Ecto neural progenitor cell (in vitro differentiated cells): Measurements from ENCODE around the gene CYTL1.
"Not testable (repeated sequence)": the region's sequence is repeated elsewhere in the genome, so short reads cannot be mapped to it uniquely, and the experiment has no call there.

Source experiments
- DNase-seq: peaks from one replicate; pipeline ENCODE4 v3.0.0-alpha.2; 2018; ENCODE audit warnings: low spot score

The CYTL1 gene

DNA sequence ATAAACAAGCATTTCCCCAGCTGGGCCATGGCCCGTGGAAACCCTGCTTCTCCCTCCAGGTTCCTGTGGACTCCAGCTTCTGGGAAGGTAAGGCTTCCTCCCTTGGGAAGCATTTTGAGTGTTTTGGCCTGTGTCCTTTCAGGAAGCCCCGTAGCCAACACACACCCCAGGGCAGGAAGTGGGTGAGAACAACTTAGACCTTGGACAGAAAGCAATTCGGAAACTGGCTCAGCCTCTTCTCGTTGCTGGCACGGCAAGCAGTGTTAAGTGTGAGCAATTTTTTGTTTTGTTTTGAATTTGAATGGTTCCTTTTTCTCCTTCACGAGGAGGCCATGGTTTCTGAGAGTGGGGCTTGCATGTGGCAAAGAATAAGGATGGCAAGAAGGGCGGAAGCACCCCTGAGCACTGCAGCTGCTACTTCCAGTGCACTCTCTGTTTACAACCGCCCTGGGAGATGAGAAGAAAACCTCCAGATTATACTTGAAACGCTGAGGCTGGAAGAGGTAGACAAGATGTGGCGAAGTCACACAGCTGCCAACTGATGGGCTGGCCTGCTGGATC lies 14.1 kb upstream of the CYTL1 start:
- no peak for DNase-seq

DNA sequence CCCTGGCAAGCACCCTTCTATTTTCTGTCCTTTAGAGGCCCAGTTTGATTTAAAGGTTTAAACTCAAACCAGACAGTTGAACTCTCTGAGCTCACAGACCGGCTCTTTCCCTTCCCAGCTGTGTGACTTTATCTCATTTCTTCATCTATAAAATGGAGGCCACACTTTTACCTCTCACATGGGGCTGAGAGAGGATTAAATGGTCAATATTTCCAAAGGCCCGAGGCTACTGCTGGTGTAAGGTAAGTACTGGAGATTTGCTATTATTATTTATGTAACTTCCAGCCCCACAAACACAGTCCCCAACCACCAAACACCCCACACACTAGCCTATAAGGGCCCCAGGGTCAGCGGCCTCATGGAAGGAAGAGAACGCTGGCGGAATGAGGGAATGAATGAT lies 13.6 kb upstream of the CYTL1 start:
- DNase-seq = no peak

DNA sequence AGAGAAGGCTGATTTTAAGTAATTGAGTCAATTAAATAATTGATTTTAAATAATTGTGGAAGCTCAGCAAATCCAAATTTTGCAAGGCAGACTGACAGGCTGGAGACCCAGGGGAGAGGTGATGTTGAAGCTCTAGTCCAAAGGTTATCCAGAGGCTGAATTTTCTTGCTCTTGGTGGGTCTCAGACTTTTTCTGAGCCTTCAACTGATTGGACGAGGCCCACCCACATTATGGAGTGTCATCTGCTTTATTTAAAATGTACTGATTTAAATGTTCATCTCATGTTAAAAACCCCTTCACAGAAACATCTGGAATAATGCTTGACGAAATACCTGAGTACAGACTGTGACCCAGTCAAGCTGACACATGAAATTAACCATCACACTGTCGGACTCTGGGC lies 11.7 kb upstream of the CYTL1 start:
- DNase-seq = no peak

DNA sequence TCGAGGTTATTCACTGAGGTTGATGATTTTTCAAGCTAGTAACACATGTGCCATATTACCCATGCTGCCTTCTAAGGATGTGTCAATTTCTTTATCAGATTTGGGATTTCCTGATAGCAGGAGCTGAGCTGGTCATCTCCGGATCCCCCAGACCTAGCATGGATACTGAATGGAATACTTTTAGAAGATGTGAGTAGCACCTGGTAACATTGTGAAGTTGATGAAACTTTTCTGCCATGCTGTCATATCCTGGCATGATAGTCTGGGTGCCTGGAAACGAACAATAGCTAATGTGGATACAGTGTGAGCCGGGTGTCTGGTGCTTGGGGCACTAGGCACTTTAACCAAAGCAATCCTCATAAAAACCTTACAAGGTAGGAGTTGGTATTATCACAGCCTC lies 11.0 kb upstream of the CYTL1 start:
- no peak for DNase-seq

DNA sequence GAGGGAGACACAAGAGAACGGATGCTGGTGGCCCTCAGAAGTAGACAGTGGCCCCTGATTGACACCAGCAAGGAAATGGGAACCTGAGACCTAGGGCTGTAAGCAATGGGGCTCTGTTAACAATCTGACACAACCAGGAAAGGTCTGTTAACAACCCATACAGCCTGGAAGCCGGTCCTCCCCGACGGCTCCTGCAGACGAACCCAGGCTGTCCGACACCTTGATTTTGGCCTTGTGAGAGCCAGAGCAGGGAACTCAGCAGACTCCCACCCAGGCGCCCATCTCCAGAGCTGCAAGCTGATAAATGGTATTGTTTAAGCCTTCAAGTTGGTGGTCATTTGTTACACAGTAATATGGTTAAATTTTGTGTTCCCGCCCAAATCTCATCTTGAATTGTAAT lies 10.2 kb upstream of the CYTL1 start:
- no peak for DNase-seq

DNA sequence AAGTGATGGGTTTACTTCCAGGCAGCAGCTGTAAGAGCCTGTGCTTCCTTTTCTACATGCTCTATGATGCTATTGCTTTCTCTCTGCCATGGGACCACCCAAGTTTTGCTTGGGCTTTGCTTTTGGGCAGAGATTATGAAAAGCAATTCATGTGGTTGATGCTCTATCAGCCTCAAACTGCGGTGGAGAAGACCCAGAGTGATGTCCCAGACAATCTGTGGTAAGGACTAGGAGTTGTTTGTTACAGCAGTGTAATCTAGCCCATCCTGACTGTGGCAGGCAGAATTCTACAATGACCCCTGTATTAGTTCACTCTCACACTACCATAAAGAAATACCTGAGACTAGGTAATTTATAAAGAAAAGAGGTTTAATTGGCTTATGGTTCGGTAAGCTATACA lies 9.2 kb upstream of the CYTL1 start:
- DNase-seq = no peak

DNA sequence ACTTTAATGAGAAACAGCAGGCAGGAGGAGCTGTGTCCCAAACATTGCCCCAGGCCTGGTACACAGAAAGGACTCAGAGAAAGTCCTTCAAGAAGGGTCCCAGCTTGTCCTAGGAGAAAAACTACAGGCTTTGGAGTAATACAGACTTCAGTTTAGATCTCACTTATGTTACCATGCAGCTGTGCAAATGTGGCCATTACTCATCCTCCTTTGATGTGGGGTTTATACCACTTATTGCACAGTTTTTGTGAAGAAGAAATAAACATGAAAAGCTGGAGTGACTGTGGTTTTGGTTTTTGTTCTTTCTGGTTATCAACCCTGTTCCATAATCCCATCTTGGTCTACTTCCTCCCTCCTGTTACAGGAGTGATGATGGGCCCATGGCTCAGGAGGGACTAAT lies 8.1 kb upstream of the CYTL1 start:
- DNase-seq = no peak

DNA sequence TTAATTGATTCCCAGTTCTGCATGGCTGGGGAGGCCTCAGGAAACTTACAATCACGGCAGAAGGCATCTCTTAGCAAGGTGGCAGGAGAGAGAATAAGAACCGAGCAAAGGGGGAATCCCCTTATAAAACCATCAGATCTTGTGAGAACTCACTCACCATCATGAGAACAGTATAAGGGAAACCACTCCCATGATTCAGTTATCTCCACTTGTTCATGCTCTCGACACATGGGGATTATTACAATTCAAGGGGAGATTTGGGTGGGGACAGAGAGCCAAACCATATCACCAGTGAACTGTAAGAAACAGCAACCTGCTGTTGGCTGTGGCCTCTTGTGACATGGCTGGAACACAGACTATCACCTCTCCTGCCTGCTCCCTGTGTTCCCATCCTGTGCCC lies 7.1 kb upstream of the CYTL1 start:
- no peak for DNase-seq

DNA sequence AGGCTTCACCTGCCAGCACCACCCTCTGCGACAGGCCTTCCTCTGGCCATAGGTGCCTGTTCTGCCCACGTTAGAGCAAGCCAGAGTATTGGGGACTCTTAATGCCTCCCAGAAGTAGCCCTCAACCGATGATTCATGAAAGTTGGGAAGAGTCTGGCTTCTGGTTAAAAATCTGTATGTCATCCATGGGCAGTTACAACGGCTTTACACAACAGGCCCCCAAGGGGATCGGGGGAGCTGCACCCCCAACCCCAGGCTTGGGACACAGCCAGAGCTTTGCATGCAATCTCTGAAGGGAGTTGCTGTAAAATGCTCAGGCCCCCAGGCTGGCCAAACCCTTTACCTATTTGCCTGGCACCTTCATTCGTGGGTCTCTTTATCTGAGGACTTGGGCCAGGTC lies 5.4 kb upstream of the CYTL1 start:
- no peak for DNase-seq

DNA sequence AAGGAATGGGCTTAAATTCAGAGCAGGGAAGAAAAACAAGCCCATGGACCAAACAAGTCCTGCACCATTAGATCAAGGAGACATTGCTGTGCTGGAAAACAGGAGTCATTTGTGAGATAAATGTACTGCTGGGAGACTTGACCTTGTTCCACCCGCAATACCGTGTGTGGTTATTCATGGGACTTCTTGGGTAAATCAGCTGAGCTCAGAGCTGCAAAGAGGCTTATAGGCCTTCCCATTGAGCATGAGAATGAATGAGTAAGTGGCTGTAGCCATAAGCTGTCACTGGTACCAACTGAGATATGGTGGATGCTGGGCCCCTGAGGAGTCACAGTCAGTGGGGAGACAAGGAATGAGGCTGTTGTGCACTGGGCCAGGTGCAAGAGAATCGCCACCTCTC lies 2.3 kb upstream of the CYTL1 start:
- DNase-seq = no peak

DNA sequence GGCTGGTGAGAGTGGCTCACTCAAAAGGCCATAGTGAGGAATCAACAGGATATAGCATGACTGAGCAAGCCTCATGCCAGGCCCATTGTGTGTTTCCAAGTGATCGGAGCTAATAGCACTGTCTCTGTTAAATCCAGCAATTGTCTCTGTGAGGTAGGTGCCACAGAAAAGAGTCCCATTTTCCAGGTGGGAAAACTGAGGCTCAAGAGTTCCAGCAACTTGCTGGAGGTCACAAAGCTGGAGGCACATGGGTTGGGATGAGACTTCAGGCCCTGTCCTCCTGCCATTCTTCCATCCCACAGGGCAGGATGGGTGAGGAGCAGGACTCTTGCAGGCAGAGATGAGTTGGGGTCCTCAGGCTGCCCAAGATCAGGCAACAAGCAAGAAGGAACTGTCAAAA lies 1.1 kb upstream of the CYTL1 start:
- no peak for DNase-seq

DNA sequence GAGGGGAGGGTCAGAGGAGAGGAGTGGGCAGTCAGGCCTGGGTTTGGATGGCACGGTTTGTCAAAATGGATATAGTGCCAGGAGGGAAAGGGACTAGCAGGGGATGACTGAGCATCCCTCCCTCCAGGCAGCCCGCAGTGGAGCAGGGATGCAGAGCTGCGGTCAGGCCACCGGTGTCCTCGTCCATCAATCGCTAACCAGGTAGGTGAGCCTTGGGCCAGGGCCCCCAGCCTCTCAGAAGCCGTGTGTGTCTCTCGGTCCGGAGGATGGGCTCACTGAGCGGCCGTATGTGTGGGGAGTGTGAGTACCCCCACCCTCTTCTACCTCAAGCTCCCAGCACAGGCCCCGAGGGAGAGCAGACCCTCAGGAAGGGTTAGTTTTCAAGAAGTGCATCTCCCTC lies 538 bp upstream of the CYTL1 start:
- DNase-seq = no peak

DNA sequence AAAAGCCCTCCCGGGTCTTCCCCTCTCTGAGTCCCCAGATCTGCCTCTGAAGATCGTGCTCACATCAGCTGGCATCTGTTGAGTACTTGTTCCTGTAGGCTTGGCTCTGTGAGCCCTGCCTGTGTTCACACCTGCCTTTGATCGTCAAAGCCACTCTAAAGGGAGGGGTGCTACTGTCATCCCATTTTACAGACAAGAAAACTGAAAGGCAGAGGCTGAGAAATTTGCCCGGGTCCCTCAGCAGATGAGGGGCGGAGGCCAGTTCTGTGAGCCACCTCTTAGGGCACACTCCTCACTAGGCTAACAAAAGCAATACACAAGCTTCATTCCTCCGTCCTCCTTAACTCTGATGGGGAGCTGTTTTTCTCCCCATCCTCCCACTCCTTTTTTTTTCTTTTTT lies 655 bp downstream of the CYTL1 start:
- DNase-seq = no peak

DNA sequence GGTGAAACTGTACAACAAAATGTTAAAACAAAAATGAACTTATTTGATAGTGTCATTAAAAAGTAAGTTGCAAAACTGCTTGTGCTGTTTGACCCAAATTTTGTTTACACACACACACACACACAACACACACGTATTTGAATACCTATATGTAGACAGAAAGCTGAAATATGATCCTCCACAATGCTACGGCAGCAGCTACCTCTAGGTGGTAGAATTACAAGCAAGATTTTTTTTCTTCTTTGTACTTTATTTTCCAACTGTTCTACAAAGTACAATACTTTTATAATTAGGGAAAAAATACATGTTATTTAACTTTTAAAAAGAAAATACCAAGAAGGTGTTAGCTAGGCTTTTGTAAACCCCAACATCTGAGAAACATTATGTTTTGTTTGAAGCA lies 1.2 kb downstream of the CYTL1 start:
- no peak for DNase-seq

DNA sequence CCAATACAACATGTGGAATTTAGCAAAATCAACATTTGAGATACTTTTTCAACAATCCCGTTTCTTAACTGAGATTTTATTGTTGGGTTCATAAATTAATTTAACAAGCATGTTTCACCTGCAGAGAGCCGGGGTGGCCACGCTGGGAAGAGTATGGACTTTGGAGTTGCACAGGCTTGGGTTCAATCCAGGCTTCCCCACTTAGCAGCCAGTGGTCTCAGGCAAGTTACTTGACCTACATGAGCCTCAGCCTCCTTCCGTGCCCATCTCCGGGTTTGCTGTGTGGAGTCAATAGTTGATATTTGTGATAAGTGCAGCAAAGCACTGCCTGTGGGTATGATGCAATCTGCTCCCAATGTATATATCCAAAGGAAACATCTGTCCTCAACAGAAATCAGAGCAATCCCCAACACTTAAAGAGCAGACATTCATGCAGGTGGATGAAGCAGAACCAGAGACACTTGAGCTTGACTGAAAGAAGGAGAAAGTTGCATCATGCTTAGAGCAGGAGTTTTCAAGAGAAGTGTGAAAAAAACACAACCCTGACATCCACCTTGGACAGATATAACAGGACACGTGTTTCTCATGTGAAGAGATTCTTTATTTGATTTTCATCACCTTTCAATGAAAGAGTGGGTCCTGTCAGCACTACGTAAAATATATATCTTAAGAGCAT lies 5.1 kb downstream of the CYTL1 start:
- DNase-seq = no peak

DNA sequence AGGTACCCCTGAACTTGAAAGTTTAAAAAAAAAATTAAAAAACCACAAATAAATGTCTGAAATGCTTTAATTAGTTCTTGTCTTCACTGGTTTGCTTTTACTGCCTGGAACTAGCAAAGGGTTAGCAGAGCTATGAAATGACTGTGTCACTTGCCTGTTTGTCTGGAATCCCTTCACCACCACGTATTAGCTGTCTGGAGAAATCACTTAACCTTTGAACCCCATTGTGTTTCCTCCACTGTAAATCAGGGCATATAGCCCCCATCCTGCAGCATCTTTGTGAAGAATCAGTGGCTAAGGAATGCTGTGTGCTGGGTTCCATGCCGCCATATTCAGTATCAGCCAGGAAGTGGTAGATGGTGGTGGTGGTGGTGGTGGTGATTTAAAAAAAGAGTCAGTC lies 6.3 kb downstream of the CYTL1 start:
- DNase-seq = no peak

DNA sequence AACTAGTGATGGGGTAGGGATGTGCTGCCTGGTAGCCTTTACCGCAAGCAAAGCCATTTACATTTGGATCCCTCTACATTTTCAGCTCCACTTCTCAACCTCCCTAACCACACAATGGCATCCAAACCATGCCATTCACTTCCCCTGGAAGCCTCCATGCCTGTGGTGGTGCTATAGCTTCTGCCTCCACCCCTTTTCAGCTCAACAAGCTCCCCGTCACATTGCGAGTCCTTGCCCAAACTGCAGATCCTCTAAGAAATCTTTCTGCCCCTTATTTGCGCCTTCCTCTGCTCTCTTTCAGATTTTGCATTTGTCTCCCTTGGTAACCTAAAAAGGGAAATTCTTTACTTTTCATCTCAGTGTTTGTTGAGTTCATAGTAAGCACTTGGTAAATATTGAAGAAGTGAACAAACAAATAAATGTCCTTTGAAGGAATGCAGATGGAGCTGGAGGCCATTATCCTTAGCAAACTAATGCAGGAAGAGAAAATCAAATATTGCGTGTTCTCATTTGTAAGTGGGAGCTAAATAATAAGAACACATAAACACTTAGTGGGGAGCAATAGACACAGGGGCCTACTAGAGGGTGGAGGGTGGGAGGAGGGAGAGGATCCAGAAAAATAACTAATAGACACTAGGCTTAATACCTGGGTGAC lies 6.9 kb downstream of the CYTL1 start:
- DNase-seq = no peak

DNA sequence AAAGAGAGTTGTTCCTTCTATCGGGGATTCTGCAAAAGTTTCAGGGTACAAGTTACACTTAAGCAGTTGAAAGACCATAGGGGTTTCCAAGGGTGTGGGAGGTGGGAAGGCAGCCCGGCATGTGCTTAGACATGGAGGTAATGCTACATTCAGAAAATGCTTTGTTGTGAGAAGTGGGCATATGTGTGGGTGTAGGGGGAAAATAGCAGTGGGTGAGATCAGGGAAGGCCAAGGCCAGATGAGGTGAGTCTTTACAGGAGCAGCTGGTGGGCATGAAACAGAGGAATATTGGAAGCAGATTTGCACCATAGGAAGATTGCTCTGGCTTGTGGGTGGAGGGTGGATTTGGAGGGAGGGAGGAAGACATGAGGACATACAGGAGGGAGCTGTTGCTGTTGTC lies 8.3 kb downstream of the CYTL1 start:
- DNase-seq = no peak

DNA sequence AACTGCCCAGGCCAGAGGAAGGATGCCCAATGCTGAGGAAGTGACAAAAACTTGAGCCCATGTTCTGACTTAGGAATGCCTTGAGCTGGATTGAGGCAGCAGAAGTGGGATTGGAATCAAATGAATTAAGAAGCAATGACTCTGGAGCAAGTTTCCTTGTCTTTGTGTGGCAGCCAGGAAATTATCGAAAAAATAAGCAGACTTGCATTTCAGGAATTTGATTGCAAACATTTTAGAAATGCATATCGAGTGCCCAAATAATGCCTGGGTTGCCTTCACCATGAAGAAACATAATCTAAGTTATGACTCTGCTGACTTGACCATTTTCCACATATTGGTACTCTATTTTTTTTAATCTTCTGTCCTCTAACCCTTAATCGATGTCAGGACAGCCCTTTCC lies 9.5 kb downstream of the CYTL1 start:
- DNase-seq = no peak

DNA sequence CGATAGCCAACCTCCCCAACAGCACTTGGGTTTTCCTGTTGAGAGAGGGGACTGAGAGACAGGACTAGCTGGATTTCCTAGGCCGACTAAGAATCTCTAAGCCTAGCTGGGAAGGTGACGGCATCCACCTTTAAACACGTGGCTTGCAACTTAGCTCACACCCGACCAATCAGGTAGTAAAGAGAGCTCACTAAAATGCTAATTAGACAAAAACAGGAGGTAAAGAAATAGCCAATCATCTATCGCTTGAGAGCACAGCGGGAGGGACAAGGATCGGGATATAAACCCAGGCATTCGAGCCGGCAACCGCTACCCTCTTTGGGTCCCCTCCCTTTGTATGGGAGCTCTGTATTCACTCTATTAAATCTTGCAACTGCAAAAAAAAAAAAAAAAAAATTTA lies 12.3 kb downstream of the CYTL1 start:
- DNase-seq = not testable (repeated sequence)

DNA sequence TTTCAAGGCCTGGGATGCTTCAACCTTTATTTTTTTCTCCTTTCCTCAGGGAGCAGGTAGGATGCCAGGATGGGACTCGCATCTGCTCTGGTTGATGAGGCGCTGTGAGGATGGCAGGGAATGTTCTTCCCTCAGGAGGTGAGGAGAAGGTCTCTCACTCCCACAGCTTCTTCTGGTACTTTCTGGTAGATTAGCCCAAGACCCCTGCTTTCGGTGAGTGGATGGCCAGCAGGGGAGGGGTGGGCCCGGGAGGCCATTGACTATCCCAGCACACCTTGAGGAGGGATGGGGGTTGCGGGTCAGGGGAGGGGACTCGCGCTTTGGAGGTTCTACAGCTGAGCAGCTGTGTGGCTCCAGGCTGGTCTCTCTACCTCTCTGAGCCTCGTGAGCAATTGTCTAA lies 14.8 kb downstream of the CYTL1 start:
- no peak for DNase-seq

DNA sequence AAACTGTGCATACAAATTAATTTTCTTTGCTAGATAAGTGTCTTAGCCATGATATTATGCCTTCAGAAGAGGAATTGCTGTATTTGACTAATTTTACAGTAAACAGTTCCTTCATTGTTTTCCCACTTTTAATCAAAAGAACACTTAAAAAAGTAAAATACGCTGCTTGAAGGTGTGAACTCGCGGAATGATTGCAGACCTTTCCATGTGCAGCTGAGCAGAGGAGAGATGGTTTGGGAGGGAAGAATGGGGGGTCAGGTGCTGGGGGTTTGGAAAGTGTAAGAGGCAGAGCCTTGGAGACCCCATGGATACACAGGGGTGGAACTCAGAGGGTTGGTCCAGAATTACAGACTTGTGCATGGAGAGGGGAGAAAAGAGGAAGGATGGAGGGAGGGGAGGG lies 15.3 kb downstream of the CYTL1 start:
- no peak for DNase-seq

DNA sequence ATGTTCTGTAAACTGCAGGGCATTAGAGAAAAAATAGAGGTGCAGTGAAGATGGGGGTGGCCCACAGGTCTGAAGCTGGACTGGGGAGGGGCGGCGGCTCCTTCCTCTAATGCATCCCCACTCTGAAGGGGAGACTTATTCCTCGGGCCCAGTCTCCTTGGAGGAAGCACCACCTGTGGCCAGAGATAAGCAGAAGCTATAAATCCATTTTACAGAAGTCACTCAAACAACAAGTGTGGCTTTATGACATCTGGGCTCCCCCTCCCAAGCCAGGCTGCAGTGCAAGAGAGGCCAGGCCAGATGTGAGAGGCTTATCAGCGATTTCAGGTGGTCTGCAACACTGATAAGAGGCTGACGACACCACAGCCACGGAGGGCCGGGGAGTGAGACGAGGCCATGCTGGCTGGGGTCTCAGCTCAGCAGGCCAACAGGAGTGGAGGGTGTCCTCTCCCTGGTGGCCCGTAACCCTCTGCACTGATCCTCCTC lies 15.8 kb downstream of the CYTL1 start:
- no peak for DNase-seq

DNA sequence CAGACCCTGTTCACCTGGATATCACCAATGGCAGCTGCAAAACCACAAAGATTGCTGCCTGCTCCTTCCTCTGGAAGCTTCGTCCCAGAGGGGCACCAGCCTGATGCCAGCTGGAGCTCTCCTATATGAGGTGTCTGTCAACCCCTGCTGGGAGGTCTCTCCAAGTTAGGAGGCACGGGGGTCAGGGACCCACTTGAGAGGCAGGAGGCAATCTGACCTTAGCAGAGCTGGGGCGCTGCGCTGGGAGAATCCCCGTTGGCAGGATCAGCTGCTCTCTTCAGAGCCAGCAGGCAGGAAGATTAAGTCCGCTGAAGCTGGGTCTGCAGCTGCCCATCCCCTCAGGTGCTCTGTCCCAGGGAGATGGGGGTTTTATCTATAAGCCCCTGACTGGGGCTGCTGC lies 17.6 kb downstream of the CYTL1 start:
- not testable (repeated sequence) for DNase-seq
